Measurements from ENCODE around the gene TINCR. TPM values are rescaled to one million over a fixed set of nuclear protein-coding genes. Genes with fewer than 3 reads are reported as not detected.
"Not testable (repeated sequence)": the region's sequence is repeated elsewhere in the genome, so short reads cannot be mapped to it uniquely, and the experiment has no call there.

Gene TINCR
- total RNA-seq, 1 donor from 2014 or later, result 3.9 TPM

DNA sequence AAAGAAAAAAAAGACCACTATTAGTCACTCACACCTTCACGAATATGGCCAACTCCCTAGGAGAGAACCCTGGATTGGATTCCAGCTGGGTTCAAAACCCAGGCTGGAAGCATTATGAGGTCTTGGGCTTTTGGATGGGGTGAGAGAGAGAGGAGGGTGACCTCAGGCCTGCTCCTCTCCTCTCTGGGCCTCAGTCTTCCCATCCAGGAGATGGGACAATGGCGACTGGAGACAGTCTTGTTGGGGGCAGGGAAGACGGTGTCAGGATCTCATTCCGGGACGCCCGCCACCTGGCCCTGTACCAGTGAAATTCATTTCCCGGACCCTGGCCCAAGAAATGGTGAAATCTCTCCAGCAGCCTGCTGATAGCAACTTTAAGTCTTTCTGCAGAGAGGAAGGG, 26.3 kb downstream of the TINCR start:
- DNase-seq (no peak), ATAC-seq (no peak)
- Histone ChIP-seq H3K36me3 (no peaks in the 10 kb centered on the region), H3K4me3 (no peak overlapping the region), H3K4me1 (no peaks in the 10 kb centered on the region), H3K9me3 (no peaks in the 10 kb centered on the region), H3K27me3 (ENCODE audit: low read depth) (peaks cover 17% of the 10 kb centered on the region), H3K27ac (no peak overlapping the region)
- TF ChIP-seq, protein P1, sequence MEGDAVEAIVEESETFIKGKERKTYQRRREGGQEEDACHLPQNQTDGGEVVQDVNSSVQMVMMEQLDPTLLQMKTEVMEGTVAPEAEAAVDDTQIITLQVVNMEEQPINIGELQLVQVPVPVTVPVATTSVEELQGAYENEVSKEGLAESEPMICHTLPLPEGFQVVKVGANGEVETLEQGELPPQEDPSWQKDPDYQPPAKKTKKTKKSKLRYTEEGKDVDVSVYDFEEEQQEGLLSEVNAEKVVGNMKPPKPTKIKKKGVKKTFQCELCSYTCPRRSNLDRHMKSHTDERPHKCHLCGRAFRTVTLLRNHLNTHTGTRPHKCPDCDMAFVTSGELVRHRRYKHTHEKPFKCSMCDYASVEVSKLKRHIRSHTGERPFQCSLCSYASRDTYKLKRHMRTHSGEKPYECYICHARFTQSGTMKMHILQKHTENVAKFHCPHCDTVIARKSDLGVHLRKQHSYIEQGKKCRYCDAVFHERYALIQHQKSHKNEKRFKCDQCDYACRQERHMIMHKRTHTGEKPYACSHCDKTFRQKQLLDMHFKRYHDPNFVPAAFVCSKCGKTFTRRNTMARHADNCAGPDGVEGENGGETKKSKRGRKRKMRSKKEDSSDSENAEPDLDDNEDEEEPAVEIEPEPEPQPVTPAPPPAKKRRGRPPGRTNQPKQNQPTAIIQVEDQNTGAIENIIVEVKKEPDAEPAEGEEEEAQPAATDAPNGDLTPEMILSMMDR (IDR thresholded peaks at IDR 0.05), result no peak
- intact Hi-C loops (cut with DNase I), result no loop called here

DNA sequence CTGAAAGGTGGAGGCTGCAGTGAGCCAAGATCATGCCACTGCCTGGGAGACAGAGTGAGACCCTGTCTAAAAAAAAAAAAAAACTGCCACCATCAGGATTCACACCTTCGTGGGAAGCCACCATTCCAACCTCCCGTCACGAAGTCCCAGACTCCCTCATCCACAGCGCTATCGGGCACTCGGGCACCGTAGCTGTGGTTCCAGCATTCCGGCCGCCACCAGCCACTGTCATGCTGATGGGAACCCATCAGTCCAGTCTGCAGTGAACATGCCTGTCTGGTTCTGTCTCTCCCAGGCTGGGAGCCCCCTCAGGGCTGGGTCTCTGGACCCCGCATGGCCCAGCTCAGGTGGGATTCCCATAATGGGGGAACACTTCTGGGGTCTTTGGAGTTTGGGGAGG, 27.5 kb downstream of the TINCR start:
- TF ChIP-seq, protein P1 (IDR thresholded peaks at IDR 0.05), result no peak
- H3K4me3 ChIP-seq, result no peak overlapping the region
- H3K4me1 ChIP-seq, result no peaks in the 10 kb centered on the region
- peaks cover 27% of the 10 kb centered on the region for H3K27me3 ChIP-seq (ENCODE audit: low read depth)
- ATAC-seq (no peak), DNase-seq (no peak)
- intact Hi-C loops (cut with DNase I), result no loop called here
- no peaks in the 10 kb centered on the region for H3K36me3 ChIP-seq
- peaks cover 2% of the 10 kb centered on the region for H3K9me3 ChIP-seq
- H3K27ac ChIP-seq, result no peak overlapping the region

DNA sequence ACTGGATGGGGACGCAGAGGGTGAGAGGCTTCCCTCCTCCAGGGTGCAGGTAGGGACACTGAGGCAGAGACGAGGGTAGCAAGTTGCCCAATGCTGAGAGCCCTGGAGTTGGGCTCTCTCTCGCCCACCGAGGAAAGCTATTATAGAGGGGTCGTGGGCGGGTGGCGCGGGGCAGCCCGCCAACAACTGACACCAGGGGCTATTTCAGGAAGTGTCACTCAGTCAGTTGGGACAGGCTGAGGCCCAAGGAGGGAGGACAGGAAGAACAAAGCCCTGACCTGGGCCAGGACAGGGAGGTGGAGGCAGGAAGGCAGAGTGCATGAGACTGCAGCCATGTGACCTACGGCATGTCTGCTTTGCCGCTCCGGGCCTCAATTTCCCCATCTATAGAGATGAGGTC, 29.9 kb downstream of the TINCR start:
- ATAC-seq, result no peak
- TF ChIP-seq, protein P1 (IDR thresholded peaks at IDR 0.05), result no peak
- no peak overlapping the region for H3K4me3 ChIP-seq
- H3K9me3 ChIP-seq, result peaks cover 12% of the 10 kb centered on the region
- H3K4me1 ChIP-seq, result no peaks in the 10 kb centered on the region
- H3K27ac ChIP-seq, result no peak overlapping the region
- H3K27me3 ChIP-seq (ENCODE audit: low read depth), result peaks cover 31% of the 10 kb centered on the region
- intact Hi-C loops (cut with DNase I), result no loop called here
- H3K36me3 ChIP-seq, result no peaks in the 10 kb centered on the region
- no peak for DNase-seq

DNA sequence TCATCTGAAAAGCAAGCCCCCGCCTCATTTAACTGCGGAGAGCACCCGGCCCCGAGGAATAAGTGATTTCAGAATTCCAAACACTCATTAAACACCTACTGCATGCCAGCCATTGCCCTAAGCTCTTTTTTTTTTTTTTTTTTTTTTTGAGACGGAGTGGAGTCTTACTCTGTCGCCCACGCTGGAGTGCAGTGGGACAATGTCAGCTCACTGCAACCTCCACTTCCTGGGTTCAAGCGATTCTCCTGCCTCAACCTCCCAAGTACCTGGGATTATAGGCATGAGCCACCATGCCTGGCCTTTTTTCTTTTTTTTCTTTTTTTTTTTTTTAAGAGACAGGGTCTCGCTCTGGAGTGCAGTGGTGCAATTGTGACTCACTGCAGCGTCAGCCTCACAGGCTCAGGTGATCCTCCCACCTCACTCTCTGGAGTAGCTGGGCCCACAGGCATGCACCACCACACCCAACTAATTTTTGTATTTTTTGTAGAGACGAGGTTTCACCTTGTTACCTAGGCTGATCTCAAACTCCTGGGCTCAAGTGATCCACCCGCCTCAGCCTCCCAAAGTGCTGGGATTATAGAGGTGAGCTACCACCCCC, 30.7 kb downstream of the TINCR start:
- H3K36me3 ChIP-seq; intact Hi-C loops (cut with DNase I); DNase-seq; H3K27ac ChIP-seq; H3K4me3 ChIP-seq; H3K4me1 ChIP-seq; ATAC-seq: not testable (repeated sequence)
- Histone ChIP-seq H3K27me3 (ENCODE audit: low read depth) (peaks cover 31% of the 10 kb centered on the region), H3K9me3 (peaks cover 12% of the 10 kb centered on the region)

DNA sequence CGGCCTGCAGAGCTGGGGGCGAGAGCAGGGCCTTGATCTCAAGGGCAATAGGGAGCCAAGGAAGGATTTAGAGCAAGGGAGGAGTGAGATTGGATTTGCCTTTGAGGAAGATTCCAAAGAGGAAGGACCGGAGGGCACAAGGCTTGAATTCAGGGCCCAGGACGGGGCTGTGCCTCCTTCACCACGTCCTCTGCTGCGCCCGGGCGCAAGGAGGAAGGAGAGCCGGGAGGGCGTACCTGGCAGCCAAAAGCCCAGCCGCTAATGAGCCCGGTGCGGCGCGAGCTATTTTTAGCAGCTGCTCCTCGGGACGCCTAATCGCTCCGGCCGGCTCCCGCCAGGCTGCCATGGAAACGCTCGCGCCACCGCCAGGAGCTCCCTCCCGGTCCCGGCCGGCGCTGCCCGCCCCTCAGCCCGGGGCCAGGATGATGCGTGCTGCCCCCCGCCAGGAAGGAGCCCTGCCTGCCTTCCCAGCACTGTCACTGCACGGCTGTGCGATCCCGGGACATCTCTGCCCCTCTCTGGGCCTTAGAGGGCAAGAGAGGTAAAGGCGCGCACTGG, 31.3 kb downstream of the TINCR start:
- H3K4me3 ChIP-seq, result no peak overlapping the region
- intact Hi-C loops (cut with DNase I), result no loop called here

More for the DNA sequence above, 31.3 kb downstream of the TINCR start:
- Histone ChIP-seq H3K9me3 (peaks cover 12% of the 10 kb centered on the region), H3K27ac (no peak overlapping the region), H3K4me1 (no peaks in the 10 kb centered on the region), H3K27me3 (ENCODE audit: low read depth) (peaks cover 31% of the 10 kb centered on the region), H3K36me3 (no peaks in the 10 kb centered on the region)
- ATAC-seq, result peak; percentile 71 to 75
- peak; percentile 68 for DNase-seq
- TF ChIP-seq, protein P1 (IDR thresholded peaks at IDR 0.05), result no peak
